Peyer's patch (tissue), 4 donors: ENCODE results near the gene EPHA6.
"Not testable (repeated sequence)": the region's sequence is repeated elsewhere in the genome, so short reads cannot be mapped to it uniquely, and the experiment has no call there.

Source experiments
- POLR2A ChIP-seq, 2 donors: fragments of 450-650 bp; IDR thresholded peaks; one replicate each; pipeline ENCODE4 v1.5.1; 2017; ENCODE audit warnings: antibody characterized with exemption in 2 of 2, mild to moderate bottlenecking in 2 of 2, moderate library complexity in 2 of 2
- TF ChIP-seq, protein P1 (sequence below), 6 experiments: fragments of 450-650 bp in 4 of 6; fragments of 200-600 bp in 2 of 6; sonication (generic) in 1 of 6; IDR thresholded peaks; one replicate each; pipeline ENCODE4 v1.5.1; 2017 to 2019; ENCODE audit warnings: antibody characterized with exemption in 6 of 6, mild to moderate bottlenecking in 3 of 6, moderate library complexity in 1 of 6

DNA sequence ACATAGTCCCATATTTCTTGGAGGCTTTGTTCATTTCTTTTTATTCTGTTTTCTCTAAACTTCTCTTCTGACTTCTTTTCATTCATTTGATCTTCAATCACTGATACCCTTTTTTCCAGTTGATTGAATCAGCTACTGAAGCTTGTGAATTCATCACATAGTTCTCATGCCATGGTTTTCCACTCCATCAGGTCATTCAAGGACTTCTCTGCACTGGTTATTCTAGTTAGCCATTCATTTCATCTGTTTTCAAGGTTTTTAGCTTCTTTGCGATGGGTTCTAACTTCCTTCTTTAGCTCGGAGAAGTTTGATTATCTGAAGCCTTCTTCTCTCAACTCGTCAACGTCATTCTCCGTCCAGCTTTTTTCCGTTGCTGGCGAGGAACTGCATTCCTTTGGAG, 169.3 kb downstream of the EPHA6 start:
- TF ChIP-seq, protein P1, sequence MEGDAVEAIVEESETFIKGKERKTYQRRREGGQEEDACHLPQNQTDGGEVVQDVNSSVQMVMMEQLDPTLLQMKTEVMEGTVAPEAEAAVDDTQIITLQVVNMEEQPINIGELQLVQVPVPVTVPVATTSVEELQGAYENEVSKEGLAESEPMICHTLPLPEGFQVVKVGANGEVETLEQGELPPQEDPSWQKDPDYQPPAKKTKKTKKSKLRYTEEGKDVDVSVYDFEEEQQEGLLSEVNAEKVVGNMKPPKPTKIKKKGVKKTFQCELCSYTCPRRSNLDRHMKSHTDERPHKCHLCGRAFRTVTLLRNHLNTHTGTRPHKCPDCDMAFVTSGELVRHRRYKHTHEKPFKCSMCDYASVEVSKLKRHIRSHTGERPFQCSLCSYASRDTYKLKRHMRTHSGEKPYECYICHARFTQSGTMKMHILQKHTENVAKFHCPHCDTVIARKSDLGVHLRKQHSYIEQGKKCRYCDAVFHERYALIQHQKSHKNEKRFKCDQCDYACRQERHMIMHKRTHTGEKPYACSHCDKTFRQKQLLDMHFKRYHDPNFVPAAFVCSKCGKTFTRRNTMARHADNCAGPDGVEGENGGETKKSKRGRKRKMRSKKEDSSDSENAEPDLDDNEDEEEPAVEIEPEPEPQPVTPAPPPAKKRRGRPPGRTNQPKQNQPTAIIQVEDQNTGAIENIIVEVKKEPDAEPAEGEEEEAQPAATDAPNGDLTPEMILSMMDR (IDR thresholded peaks at IDR 0.05) = not testable (repeated sequence)
- not testable (repeated sequence) for TF ChIP-seq POLR2A (IDR thresholded peaks at IDR 0.05)
